Breast epithelium (tissue), 4 donors: Measurements from ENCODE around the gene GUCD1. TPM values are rescaled to one million over a fixed set of nuclear protein-coding genes. Genes with fewer than 3 reads are reported as not detected.

ENCODE experiments used
- DNase-seq, 2 donors: peaks; one replicate each; pipeline ENCODE4 v3.0.0-alpha.2; 2019; ENCODE audit warnings: low spot score in 2 of 2
- H3K27ac ChIP-seq, 2 donors: fragments of 200-600 bp; sonication (generic) in 1 of 2; one replicate each; pipeline ENCODE4 v1.5.1; 2016 to 2019; ENCODE audit warnings: mild to moderate bottlenecking in 1 of 2
- H3K27me3 ChIP-seq, 2 donors: fragments of 200-600 bp; sonication (generic) in 1 of 2; one replicate each; pipeline versions ENCODE4 v1.5.1 to v1.6.0; 2017 to 2019; ENCODE audit warnings: control low read depth in 1 of 2, mild to moderate bottlenecking in 1 of 2
- H3K36me3 ChIP-seq: fragments of 200-600 bp; one replicate; pipeline ENCODE4 v1.5.1; 2019
- H3K4me1 ChIP-seq, 2 donors: fragments of 200-600 bp; sonication (generic); one replicate each; pipeline ENCODE4 v1.5.1; 2016 to 2019; ENCODE audit warnings: control low read depth in 1 of 2
- H3K4me3 ChIP-seq, 3 donors: fragments of 200-600 bp; sonication (generic); 1 replicate in 2 of 3; 2 replicates in 1 of 3; pipeline ENCODE4 v1.5.1; 2016 to 2019; ENCODE audit warnings: mild to moderate bottlenecking in 3 of 3, moderate library complexity in 2 of 3
- H3K9me3 ChIP-seq, 2 donors: fragments of 200-600 bp; sonication (generic) in 1 of 2; one replicate each; pipeline ENCODE4 v1.5.1; 2016 to 2019; ENCODE audit warnings: control low read depth in 1 of 2
- POLR2A ChIP-seq: fragments of 450-650 bp; IDR thresholded peaks from one replicate; pipeline ENCODE4 v1.6.1; 2016; ENCODE audit warnings: antibody characterized with exemption, mild to moderate bottlenecking, moderate library complexity
- POLR2AphosphoS5 ChIP-seq, 3 donors: sonication (generic); formaldehyde crosslinking; IDR thresholded peaks; one replicate each; pipeline ENCODE4 v1.6.1; 2017; ENCODE audit warnings: antibody characterized with exemption in 3 of 3
- intact Hi-C: fragments of 100-400 bp; cut with DNase I; formaldehyde crosslinking; loops from one replicate; pipeline ENCODE4 v1.15.1; 2023; ENCODE audit warnings: low total_unique reads
- total RNA-seq, 3 donors: library from RNA; depleted of rRNA; stranded (reverse); fragments of >200 nt; gene quantifications; one replicate each; pipeline ENCODE4 v1.1.0, GENCODE V29; 2016
- TF ChIP-seq, protein P1 (sequence below), 3 donors: fragments of 450-650 bp; IDR thresholded peaks; one replicate each; pipeline ENCODE4 v1.5.1; 2016 to 2017; ENCODE audit warnings: antibody characterized with exemption in 3 of 3, mild to moderate bottlenecking in 3 of 3, moderate library complexity in 3 of 3

GUCD1 gene
- total RNA-seq, 3 donors from 2014 or later, result 89.6 to 177 (median 91.4) TPM

DNA sequence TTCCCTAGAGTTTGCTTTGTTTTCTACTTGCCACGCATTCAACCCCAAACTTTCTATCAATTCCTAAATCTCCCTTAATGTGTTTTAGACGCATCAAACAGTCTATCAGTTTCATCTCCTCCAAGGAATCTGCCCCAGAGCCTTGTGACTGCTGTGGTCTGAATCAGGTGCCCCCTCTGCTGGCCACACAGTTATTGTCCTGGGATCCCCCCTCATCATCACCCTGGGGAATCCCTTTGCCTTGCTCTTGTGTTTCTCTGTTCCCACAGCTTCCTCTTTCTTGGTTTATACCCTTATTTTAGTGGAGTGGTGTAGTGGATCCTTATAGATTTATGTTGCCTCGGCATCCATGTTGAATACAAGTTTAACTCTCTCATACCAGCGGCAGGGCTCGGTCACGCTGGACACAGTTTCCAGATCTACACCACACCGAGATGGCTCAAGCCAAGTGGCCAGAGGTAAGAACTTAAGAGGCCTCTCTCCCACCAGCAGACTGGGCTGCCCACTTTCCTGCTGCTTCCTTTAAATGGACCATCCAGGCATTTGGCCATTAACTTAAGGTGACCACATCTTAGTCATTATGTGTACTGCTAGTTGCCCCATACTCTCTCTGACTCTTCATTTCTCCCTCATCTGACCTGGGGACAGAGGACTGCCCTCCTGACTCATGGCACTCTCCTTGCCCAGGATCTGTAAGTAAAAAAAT, 51.6 kb downstream of the GUCD1 start:
- peak in 1 of 2 donors; percentile 30 for DNase-seq
- Histone ChIP-seq H3K4me3 (no peak overlapping the region), H3K36me3 (no peaks in the 10 kb centered on the region), H3K27me3 (no peaks in the 10 kb centered on the region), H3K4me1 (no peaks in the 10 kb centered on the region), H3K9me3 (no peaks in the 10 kb centered on the region), H3K27ac (no peak overlapping the region)
- intact Hi-C loops, result no loop called here
- no peak for TF ChIP-seq POLR2A
- TF ChIP-seq, protein P1, sequence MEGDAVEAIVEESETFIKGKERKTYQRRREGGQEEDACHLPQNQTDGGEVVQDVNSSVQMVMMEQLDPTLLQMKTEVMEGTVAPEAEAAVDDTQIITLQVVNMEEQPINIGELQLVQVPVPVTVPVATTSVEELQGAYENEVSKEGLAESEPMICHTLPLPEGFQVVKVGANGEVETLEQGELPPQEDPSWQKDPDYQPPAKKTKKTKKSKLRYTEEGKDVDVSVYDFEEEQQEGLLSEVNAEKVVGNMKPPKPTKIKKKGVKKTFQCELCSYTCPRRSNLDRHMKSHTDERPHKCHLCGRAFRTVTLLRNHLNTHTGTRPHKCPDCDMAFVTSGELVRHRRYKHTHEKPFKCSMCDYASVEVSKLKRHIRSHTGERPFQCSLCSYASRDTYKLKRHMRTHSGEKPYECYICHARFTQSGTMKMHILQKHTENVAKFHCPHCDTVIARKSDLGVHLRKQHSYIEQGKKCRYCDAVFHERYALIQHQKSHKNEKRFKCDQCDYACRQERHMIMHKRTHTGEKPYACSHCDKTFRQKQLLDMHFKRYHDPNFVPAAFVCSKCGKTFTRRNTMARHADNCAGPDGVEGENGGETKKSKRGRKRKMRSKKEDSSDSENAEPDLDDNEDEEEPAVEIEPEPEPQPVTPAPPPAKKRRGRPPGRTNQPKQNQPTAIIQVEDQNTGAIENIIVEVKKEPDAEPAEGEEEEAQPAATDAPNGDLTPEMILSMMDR (IDR thresholded peaks at IDR 0.05), result peak in 1 of 3 donors; percentile 50

DNA sequence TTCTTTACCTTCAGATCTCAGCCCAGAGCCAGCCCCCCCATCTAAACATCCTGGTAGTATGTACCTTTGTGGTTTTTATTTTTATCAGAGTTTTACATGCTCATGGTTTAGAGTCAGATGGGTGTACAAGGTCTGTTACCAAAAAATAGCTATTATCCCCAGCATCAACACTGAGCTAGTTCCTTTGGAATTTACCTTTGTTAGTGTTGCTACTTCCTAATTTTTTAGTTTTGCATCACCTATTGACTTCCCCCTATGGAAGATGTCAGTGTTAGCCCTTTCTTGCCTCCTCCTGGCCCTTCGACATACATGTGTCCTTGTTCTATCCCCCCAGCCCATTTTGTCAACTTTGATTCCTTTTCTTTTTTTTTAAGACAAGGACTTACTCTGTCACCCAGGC, 52.4 kb downstream of the GUCD1 start:
- H3K9me3 ChIP-seq, result no peaks in the 10 kb centered on the region
- H3K27me3 ChIP-seq, result no peaks in the 10 kb centered on the region
- intact Hi-C loops, result no loop called here
- no peak for DNase-seq
- H3K4me1 ChIP-seq, result no peaks in the 10 kb centered on the region
- TF ChIP-seq, protein P1 (IDR thresholded peaks at IDR 0.05), result no peak
- TF ChIP-seq POLR2A (no peak), POLR2AphosphoS5 (IDR thresholded peaks at IDR 0.05) (no peak)
- no peaks in the 10 kb centered on the region for H3K36me3 ChIP-seq
- no peak overlapping the region for H3K4me3 ChIP-seq
- no peak overlapping the region for H3K27ac ChIP-seq

DNA sequence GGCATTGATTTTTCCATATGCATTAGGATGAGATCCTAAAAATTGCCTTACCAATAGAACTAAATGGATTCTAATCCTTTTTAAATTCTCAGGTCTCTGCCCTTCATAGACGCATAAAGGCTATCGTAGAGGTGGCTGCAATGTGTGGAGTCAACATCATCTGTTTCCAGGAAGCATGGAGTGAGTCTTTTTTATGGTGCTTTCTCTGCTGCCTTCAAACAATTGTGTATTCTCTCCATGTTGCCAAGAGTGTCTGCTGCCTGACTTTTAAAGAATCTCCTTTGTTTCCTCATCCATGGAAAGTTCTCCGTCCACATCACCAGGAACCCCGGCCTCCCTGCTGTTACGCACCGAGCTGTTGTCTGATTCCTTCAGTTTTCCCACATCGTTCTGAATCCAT, 52.9 kb downstream of the GUCD1 start:
- no peak overlapping the region for H3K27ac ChIP-seq
- no peaks in the 10 kb centered on the region for H3K36me3 ChIP-seq
- intact Hi-C loops, result no loop called here
- no peak overlapping the region for H3K4me3 ChIP-seq
- no peaks in the 10 kb centered on the region for H3K27me3 ChIP-seq
- no peaks in the 10 kb centered on the region for H3K9me3 ChIP-seq
- no peaks in the 10 kb centered on the region for H3K4me1 ChIP-seq
- TF ChIP-seq POLR2AphosphoS5 (IDR thresholded peaks at IDR 0.05) (no peak), POLR2A (no peak)
- TF ChIP-seq, protein P1 (IDR thresholded peaks at IDR 0.05), result no peak
- no peak for DNase-seq

DNA sequence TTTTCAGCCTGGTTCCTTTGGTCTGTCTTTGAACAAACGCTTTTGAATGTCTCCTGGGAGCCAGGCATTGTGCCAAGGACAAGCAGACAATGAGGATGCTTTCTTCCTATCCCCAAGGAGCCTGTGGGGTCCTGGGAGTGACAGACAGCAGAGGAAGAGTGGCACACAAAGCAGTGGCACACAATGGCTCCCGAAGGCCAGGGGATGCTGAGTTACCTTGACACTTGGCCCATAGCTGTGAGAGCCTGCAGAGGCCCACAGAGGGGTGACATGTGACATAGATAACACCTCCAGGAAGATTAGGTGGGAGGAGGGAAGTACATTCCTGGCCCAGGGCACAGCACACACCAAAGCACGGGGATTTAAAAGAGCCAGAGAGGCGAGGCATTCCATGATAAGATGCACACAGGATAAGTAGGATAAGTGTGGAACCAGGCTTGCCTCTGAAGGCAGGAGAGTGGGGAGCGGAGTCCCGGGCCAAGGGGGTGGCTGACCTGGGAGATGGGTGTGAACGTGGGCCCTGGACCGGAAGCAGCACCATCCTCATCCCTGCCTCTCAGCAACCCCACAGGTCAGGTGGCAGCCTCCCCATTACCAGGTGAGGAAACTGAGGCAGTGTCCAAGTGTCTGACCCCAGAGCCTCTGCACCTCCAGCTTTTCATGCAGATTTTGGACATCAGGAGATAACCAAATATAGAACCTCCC, 53.5 kb downstream of the GUCD1 start:
- intact Hi-C loops, result no loop called here
- TF ChIP-seq POLR2AphosphoS5 (IDR thresholded peaks at IDR 0.05), result no peak
- TF ChIP-seq POLR2A, result no peak
- TF ChIP-seq, protein P1 (IDR thresholded peaks at IDR 0.05), result no peak
- no peaks in the 10 kb centered on the region for H3K27me3 ChIP-seq
- no peaks in the 10 kb centered on the region for H3K4me1 ChIP-seq
- no peak for DNase-seq
- H3K9me3 ChIP-seq, result no peaks in the 10 kb centered on the region
- no peak overlapping the region for H3K27ac ChIP-seq
- H3K4me3 ChIP-seq, result no peak overlapping the region
- no peaks in the 10 kb centered on the region for H3K36me3 ChIP-seq

DNA sequence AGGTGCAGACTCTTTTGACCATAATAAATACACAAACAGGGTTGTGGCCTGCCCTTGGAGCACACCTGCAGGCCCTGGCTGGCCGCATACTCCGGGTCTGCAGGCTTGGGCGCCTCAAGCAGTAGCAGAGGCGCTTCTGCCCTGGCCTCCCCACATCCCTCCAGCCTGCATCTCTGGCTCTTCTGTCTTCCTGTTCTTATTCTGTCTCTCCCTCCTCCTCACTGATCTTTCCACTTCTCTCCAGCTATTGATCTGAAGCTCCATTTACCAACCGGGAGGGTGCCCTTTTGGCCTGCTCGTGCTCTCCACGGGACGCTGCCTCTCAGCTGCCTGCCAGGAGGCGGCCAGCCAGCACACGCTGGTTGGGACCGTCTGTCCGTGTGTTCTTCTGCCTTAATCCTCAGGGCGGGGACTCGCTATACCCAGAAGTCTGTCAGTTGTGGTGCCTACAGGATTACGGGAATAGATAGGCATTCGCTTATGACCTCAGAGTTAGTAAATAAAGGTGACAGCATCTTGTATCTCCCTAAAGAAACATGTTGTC, 54.6 kb downstream of the GUCD1 start:
- no peaks in the 10 kb centered on the region for H3K4me1 ChIP-seq
- no peaks in the 10 kb centered on the region for H3K9me3 ChIP-seq
- intact Hi-C loops, result no loop called here
- no peak overlapping the region for H3K27ac ChIP-seq
- H3K4me3 ChIP-seq, result no peak overlapping the region
- TF ChIP-seq, protein P1 (IDR thresholded peaks at IDR 0.05), result no peak
- TF ChIP-seq POLR2A, result no peak
- TF ChIP-seq POLR2AphosphoS5 (IDR thresholded peaks at IDR 0.05), result no peak
- H3K27me3 ChIP-seq, result peaks cover 0 to 1% of the 10 kb centered on the region in 2 donors
- no peak for DNase-seq
- no peaks in the 10 kb centered on the region for H3K36me3 ChIP-seq
